HG03571 (cell line): ENCODE data around the gene CD46.
"Not testable (repeated sequence)": the region's sequence is repeated elsewhere in the genome, so short reads cannot be mapped to it uniquely, and the experiment has no call there.

ENCODE experiments used
- ATAC-seq: cut with Tn5 transposase; IDR thresholded peaks from one replicate; pipeline ENCODE4 v1.9.1; 2021; ENCODE audit not compliant: unreplicated experiment

The CD46 gene

GRCh38 chr1:207751790-207752455 lies at the start of gene CD46:
TSS of gene CD46 (plus strand) at chr1:207752054. CDS start at chr1:207752213, 159 bp downstream.
- peak; percentile 96 for ATAC-seq

GRCh38 chr1:207702317-207702716 lies 49.5 kb upstream of the CD46 start:
- no peak for ATAC-seq

GRCh38 chr1:207703712-207704111 lies 48.1 kb upstream of the CD46 start:
- no peak for ATAC-seq

GRCh38 chr1:207708004-207708403 lies 43.9 kb upstream of the CD46 start:
- ATAC-seq, result not testable (repeated sequence)

GRCh38 chr1:207711285-207711684 lies 40.6 kb upstream of the CD46 start:
- ATAC-seq, result no peak

GRCh38 chr1:207712701-207713100 lies 39.2 kb upstream of the CD46 start:
- ATAC-seq, result not testable (repeated sequence)

GRCh38 chr1:207713529-207713928 lies 38.3 kb upstream of the CD46 start:
- no peak for ATAC-seq

- no peak for ATAC-seq
Measured at GRCh38 chr1:207719234-207719633, 32.6 kb upstream of the CD46 start.

GRCh38 chr1:207728200-207728858 lies 23.5 kb upstream of the CD46 start:
- not testable (repeated sequence) for ATAC-seq

- ATAC-seq, result not testable (repeated sequence)
Measured at GRCh38 chr1:207737503-207738157, 14.2 kb upstream of the CD46 start.

GRCh38 chr1:207738158-207738659 lies 13.6 kb upstream of the CD46 start:
- not testable (repeated sequence) for ATAC-seq

- ATAC-seq, result no peak
Measured at GRCh38 chr1:207740207-207740606, 11.6 kb upstream of the CD46 start.

GRCh38 chr1:207742850-207743555 lies 8.9 kb upstream of the CD46 start:
- no peak for ATAC-seq

- ATAC-seq, result no peak
Measured at GRCh38 chr1:207744000-207744534, 7.8 kb upstream of the CD46 start.

- no peak for ATAC-seq
Measured at GRCh38 chr1:207745285-207745684, 6.6 kb upstream of the CD46 start.

GRCh38 chr1:207745839-207746767 lies 5.8 kb upstream of the CD46 start:
- no peak for ATAC-seq

GRCh38 chr1:207747627-207748492 lies 4.0 kb upstream of the CD46 start:
- no peak for ATAC-seq

- no peak for ATAC-seq
Measured at GRCh38 chr1:207748737-207749528, 2.9 kb upstream of the CD46 start.
